ENCODE results near the gene FAM193B. TPM values are rescaled to one million over a fixed set of nuclear protein-coding genes. Genes with fewer than 3 reads are reported as not detected.

FAM193B gene
- total and polyA plus RNA-seq, 9 of the 15 experiments (the other 6 are each of a cell fraction or from before 2014, with no cell fraction given): 4.4 to 76.4 (median 37.3) TPM

- Histone ChIP-seq H3K27me3 (ENCODE audit: control insufficient read depth in 2 of 2, insufficient read depth in 2 of 2, low read length in 2 of 2) (no peaks in the 10 kb centered on the region), H2AFZ (ENCODE audit: low read depth, low read length) (no peak overlapping the region), H4K20me1 (replicated peaks; ENCODE audit: control insufficient read depth, insufficient read depth, low read length) (peaks cover 7% of the 10 kb centered on the region), H3K4me3 (no peak overlapping the region), H3K9me1 (ENCODE audit: control insufficient read depth, insufficient read depth, low read length) (no peaks in the 10 kb centered on the region), H3K4me2 (ENCODE audit: insufficient read depth, low read length) (no peak overlapping the region), H3K27ac (ENCODE audit: extremely low read depth, low read depth, low read length) (no peak overlapping the region; the same call in 2 of the 3 replicates), H3K79me2 (ENCODE audit: control insufficient read depth, insufficient read depth, low read length) (peaks cover 35% of the 10 kb centered on the region), H3K4me1 (replicated peaks in 1 of 2; ENCODE audit: control insufficient read depth in 2 of 2, insufficient read depth in 2 of 2, low read length in 2 of 2) (peaks cover 16 to 26% of the 10 kb centered on the region in 2 experiments; a peak in 4 of 5 replicates), H3K36me3 (ENCODE audit: control insufficient read depth, insufficient read depth, low read length) (peaks cover 39% of the 10 kb centered on the region), H3K9ac (ENCODE audit: insufficient read depth in 1 of 2, low read depth in 2 of 2, low read length in 2 of 2) (no peak overlapping the region; a peak in 1 of 4 replicates), H3K9me3 (replicated peaks; ENCODE audit: control insufficient read depth, insufficient read depth, low read depth, low read length) (no peaks in the 10 kb centered on the region)
- BruUV-seq (replicated peaks): no TSS peak
- FAIRE-seq (no peak), DNase-seq (ENCODE audit: extremely low read depth in 1 of 4, low spot score in 3 of 4) (no peak), ATAC-seq (no peak)
- intact Hi-C loops (cut with micrococcal nuclease): no loop called here
- TF ChIP-seq POLR2A (conservative IDR thresholded peaks at IDR 0.05) (peak; percentile 56; the same call in 1 of the 2 replicates), KLF6 (CRISPR knock-in tag; IDR thresholded peaks at IDR 0.05; ENCODE audit: borderline replicate concordance) (no peak), POLR2AphosphoS5 (IDR thresholded peaks at IDR 0.05; ENCODE audit: control insufficient read depth, insufficient read depth, low read depth, low read length) (peak; percentile 35), ZNF57 (CRISPR knock-in tag; IDR thresholded peaks at IDR 0.05) (no peak), SUPT5H (IDR thresholded peaks at IDR 0.05) (peak; percentile 55; the same call in 1 of the 2 replicates), POLR2B (IDR thresholded peaks at IDR 0.05; ENCODE audit: low read depth, partially characterized antibody) (peak; percentile 68), E2F8 (IDR thresholded peaks at IDR 0.05; ENCODE audit: low read depth, partially characterized antibody) (peak; percentile 60), ZNF586 (CRISPR knock-in tag; conservative IDR thresholded peaks at IDR 0.05) (no peak), PML (IDR thresholded peaks at IDR 0.05; ENCODE audit: low read length) (peak; percentile 47; the same call in 1 of the 2 replicates)
- 88% methylated on average over 2 of the region's 2 CpGs for WGBS (ENCODE audit: insufficient coverage, low coverage, missing lambda C conversion rate)
- ChIA-PET CTCF (ENCODE audit: low intra/inter-chr PET ratio) (no interaction called here), POLR2A (interaction anchor here (0.5 to 0.9 kb wide), 3 partner anchors 27 to 283 kb away, joined by 3 to 4 read pairs (median 4); no protein-coding TSS in a partner anchor)
- in situ Hi-C loops (cut with MboI): no loop called here
These were observed 41.8 kb upstream of the FAM193B start for GRCh38 chr5:177595991-177596774.

Measured in K562 (cell line).